OCI-LY7 (cell line): Measurements from ENCODE around the gene FAU. TPM values are rescaled to one million over a fixed set of nuclear protein-coding genes. Genes with fewer than 3 reads are reported as not detected.

ENCODE experiments used
- BruUV-seq: library from RNA; stranded (reverse); fragments of 400-500 nt; replicated peaks from 2 replicates; lab custom pipeline; 2021; lab: Mats Ljungman, UMichigan
- CTCF ChIA-PET: fragments of 300-600 bp; sonication (Branson Sonifier 250); formaldehyde crosslinking; loops from one replicate; lab custom pipeline; 2022; ENCODE audit warnings: antibody characterized with exemption; ENCODE audit not compliant: unreplicated experiment; lab: Charles Lee
- POLR2A ChIA-PET: fragments of 300-600 bp; sonication (Branson Sonifier 250); formaldehyde crosslinking; loops from one replicate; lab custom pipeline; 2022; ENCODE audit warnings: antibody characterized with exemption; lab: Charles Lee
- DNase-seq: peaks from one replicate; pipeline ENCODE4 v3.0.0-alpha.2; 2015; ENCODE audit warnings: low spot score
- H2AFZ ChIP-seq: fragments of 200-600 bp; sonication (generic), shearing (Covaris generic); 2 replicates; pipeline ENCODE4 v1.6.1; 2014; ENCODE audit warnings: mild to moderate bottlenecking, antibody characterized with exemption, low read length, moderate library complexity
- H3K27ac ChIP-seq: fragments of 200-600 bp; sonication (generic); 2 replicates; pipeline ENCODE4 v1.5.1; 2014; ENCODE audit warnings: mixed run types, low read depth, mild to moderate bottlenecking, moderate library complexity, low read length, inconsistent platforms; ENCODE audit not compliant: poor library complexity, severe bottlenecking
- H3K36me3 ChIP-seq: fragments of 200-600 bp; sonication (generic); 2 replicates; pipeline ENCODE4 v1.6.1; 2014; ENCODE audit warnings: mild to moderate bottlenecking, antibody characterized with exemption, low read length, moderate library complexity, mixed read lengths; ENCODE audit not compliant: insufficient read depth
- H3K4me1 ChIP-seq: fragments of 200-600 bp; sonication (generic); 2 replicates; pipeline ENCODE4 v1.5.1; 2014; ENCODE audit warnings: mild to moderate bottlenecking, low read length; ENCODE audit not compliant: insufficient read depth, poor library complexity, severe bottlenecking
- H3K4me2 ChIP-seq: fragments of 200-600 bp; sonication (generic); 2 replicates; pipeline ENCODE4 v1.6.1; 2014; ENCODE audit warnings: mild to moderate bottlenecking, low read length
- H3K4me3 ChIP-seq: fragments of 200-600 bp; sonication (generic); 2 replicates; pipeline ENCODE4 v1.5.1; 2014; ENCODE audit warnings: mild to moderate bottlenecking, low read depth, low read length; ENCODE audit not compliant: poor library complexity, severe bottlenecking
- H3K79me2 ChIP-seq: fragments of 200-600 bp; sonication (generic); 2 replicates; pipeline ENCODE4 v1.6.1; 2016; ENCODE audit warnings: low read depth, mild to moderate bottlenecking, low read length, moderate library complexity, mixed read lengths; ENCODE audit not compliant: insufficient read depth
- H3K9me2 ChIP-seq: fragments of 200-600 bp; sonication (generic); 2 replicates; pipeline ENCODE4 v1.6.1; 2016; ENCODE audit warnings: mild to moderate bottlenecking, low read length, mixed read lengths; ENCODE audit not compliant: insufficient read depth
- H3K9me3 ChIP-seq: fragments of 200-600 bp; sonication (generic); 2 replicates; pipeline ENCODE4 v1.6.1; 2014; ENCODE audit warnings: mild to moderate bottlenecking, mixed run types, low read length, mixed read lengths
- H4K20me1 ChIP-seq: fragments of 200-600 bp; sonication (generic); 2 replicates; pipeline ENCODE4 v1.6.1; 2014; ENCODE audit warnings: mild to moderate bottlenecking, antibody characterized with exemption, low read length, moderate library complexity, mixed read lengths; ENCODE audit not compliant: insufficient read depth
- EZH2phosphoT487 ChIP-seq: fragments of 200-600 bp; sonication (generic); IDR thresholded peaks from 2 replicates; pipeline ENCODE4 v1.6.1; 2018; ENCODE audit warnings: low read depth, borderline replicate concordance, mild to moderate bottlenecking, mixed run types, antibody characterized with exemption, low read length, moderate library complexity, mixed read lengths
- intact Hi-C: fragments of 100-400 bp; cut with micrococcal nuclease; formaldehyde crosslinking; loops from one replicate; pipeline ENCODE4 v1.10.0; 2022; ENCODE audit not compliant: unreplicated experiment
- total RNA-seq, 2 experiments: library from RNA; depleted of rRNA in 1 of 2; stranded (reverse); fragments of >200 nt in 1 of 2; shearing (Covaris generic) in 1 of 2; gene quantifications; 2 replicates each; pipeline ENCODE4 v1.2.3, GENCODE V29; 2014 to 2022
- TF ChIP-seq, protein P1 (sequence below): fragments of 200-600 bp; sonication (generic); conservative IDR thresholded peaks from 2 replicates; pipeline ENCODE4 v1.5.1; 2014; ENCODE audit warnings: mild to moderate bottlenecking, antibody characterized with exemption, low read length, moderate library complexity, mixed read lengths

FAU gene
- total RNA-seq, 2 experiments from 2014 or later: 1,406 to 1,573 TPM

- Histone ChIP-seq H3K36me3 (peaks cover 21% of the 10 kb centered on the region), H3K27ac (no peak overlapping the region), H2AFZ (no peak overlapping the region), H3K9me3 (no peaks in the 10 kb centered on the region), H3K79me2 (peaks cover 9% of the 10 kb centered on the region; the same call in 1 of the 2 replicates), H3K4me3 (no peak overlapping the region), H3K4me2 (no peak overlapping the region), H4K20me1 (no peaks in the 10 kb centered on the region), H3K9me2 (no peaks in the 10 kb centered on the region), H3K4me1 (peaks cover 21% of the 10 kb centered on the region)
- intact Hi-C loops: loop anchor here (10.0 kb wide), 2 partner anchors 175 to 245 kb away; partner anchors contain the start of genes ATG2A and CDC42BPG
- BruUV-seq: no TSS peak
- no peak for DNase-seq
- TF ChIP-seq, protein P1, sequence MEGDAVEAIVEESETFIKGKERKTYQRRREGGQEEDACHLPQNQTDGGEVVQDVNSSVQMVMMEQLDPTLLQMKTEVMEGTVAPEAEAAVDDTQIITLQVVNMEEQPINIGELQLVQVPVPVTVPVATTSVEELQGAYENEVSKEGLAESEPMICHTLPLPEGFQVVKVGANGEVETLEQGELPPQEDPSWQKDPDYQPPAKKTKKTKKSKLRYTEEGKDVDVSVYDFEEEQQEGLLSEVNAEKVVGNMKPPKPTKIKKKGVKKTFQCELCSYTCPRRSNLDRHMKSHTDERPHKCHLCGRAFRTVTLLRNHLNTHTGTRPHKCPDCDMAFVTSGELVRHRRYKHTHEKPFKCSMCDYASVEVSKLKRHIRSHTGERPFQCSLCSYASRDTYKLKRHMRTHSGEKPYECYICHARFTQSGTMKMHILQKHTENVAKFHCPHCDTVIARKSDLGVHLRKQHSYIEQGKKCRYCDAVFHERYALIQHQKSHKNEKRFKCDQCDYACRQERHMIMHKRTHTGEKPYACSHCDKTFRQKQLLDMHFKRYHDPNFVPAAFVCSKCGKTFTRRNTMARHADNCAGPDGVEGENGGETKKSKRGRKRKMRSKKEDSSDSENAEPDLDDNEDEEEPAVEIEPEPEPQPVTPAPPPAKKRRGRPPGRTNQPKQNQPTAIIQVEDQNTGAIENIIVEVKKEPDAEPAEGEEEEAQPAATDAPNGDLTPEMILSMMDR: no peak
- TF ChIP-seq EZH2phosphoT487: no peak
- CTCF ChIA-PET: no interaction called here
- POLR2A ChIA-PET: interaction anchor here (1.4 kb wide), 1 partner anchor 13 kb away, joined by 5 read pairs; no protein-coding TSS in a partner anchor
These were observed 32.3 kb downstream of the FAU start for GRCh38 chr11:65089621-65090020.

DNA sequence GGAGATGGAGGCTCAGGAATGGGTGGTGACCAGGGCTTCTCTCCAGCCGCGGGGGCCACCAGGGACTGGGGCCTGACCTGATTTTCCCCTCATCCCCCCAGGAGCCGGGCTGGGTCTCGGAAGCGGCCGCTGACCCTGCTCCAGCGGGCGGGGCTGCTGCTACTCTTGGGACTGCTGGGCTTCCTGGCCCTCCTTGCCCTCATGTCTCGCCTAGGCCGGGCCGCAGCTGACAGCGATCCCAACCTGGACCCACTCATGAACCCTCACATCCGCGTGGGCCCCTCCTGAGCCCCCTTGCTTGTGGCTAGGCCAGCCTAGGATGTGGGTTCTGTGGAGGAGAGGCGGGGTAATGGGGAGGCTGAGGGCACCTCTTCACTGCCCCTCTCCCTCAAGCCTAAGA, 34.1 kb downstream of the FAU start:
- Histone ChIP-seq H2AFZ (no peak overlapping the region), H3K9me2 (no peaks in the 10 kb centered on the region), H3K4me1 (peaks cover 24% of the 10 kb centered on the region), H3K79me2 (peaks cover 22% of the 10 kb centered on the region), H3K4me2 (no peak overlapping the region), H4K20me1 (peaks cover 5% of the 10 kb centered on the region; the same call in 1 of the 2 replicates), H3K9me3 (no peaks in the 10 kb centered on the region), H3K36me3 (peaks cover 28% of the 10 kb centered on the region), H3K4me3 (no peak overlapping the region), H3K27ac (no peak overlapping the region)
- TF ChIP-seq EZH2phosphoT487: no peak
- BruUV-seq: no TSS peak
- ChIA-PET CTCF (no interaction called here), POLR2A (no interaction called here)
- intact Hi-C loops: loop anchor here (10.0 kb wide), 2 partner anchors 173 to 243 kb away; partner anchors contain the start of genes ATG2A and CDC42BPG
- no peak for DNase-seq

GRCh38 chr11:65087216-65087615, 34.7 kb downstream of the FAU start:
- no peak overlapping the region for H3K4me2 ChIP-seq
- no TSS peak for BruUV-seq
- intact Hi-C loops: loop anchor here (10.0 kb wide), 2 partner anchors 172 to 242 kb away; partner anchors contain the start of genes ATG2A and CDC42BPG
- POLR2A ChIA-PET: no interaction called here
- no peaks in the 10 kb centered on the region for H3K9me3 ChIP-seq
- no peak for TF ChIP-seq EZH2phosphoT487
- TF ChIP-seq, protein P1: no peak
- peaks cover 34% of the 10 kb centered on the region for H3K36me3 ChIP-seq
- peaks cover 8% of the 10 kb centered on the region; the same call in 1 of the 2 replicates for H4K20me1 ChIP-seq
- no peak overlapping the region for H2AFZ ChIP-seq
- CTCF ChIA-PET: no interaction called here
- DNase-seq: no peak
- H3K4me3 ChIP-seq: no peak overlapping the region
- no peaks in the 10 kb centered on the region for H3K9me2 ChIP-seq
- H3K79me2 ChIP-seq: peaks cover 28% of the 10 kb centered on the region
- H3K27ac ChIP-seq: no peak overlapping the region
- peaks cover 27% of the 10 kb centered on the region for H3K4me1 ChIP-seq
